PFSK-1 (cell line): ENCODE data around the gene IL37.

ENCODE experiments used
- FOXP2 ChIP-seq: optimal IDR thresholded peaks from 2 replicates; pipeline ENCODE3; 2011; ENCODE audit warnings: borderline replicate concordance, control low read depth, inconsistent platforms; ENCODE audit not compliant: insufficient read depth; ENCODE audit errors: extremely low read length, extremely low read depth
- POLR2AphosphoS5 ChIP-seq: IDR thresholded peaks from 2 replicates; pipeline ENCODE4 v1.6.1; 2012; ENCODE audit warnings: low read depth, mild to moderate bottlenecking, control low read depth, low read length, moderate library complexity
- REST ChIP-seq, 2 experiments: IDR thresholded peaks; 2 replicates each; pipeline versions ENCODE4 v1.6.1 to v1.8.0; 2011 to 2012; ENCODE audit warnings: low read depth in 2 of 2, low read length in 2 of 2, control low read depth in 1 of 2, inconsistent platforms in 1 of 2, mild to moderate bottlenecking in 1 of 2, moderate library complexity in 1 of 2; ENCODE audit not compliant: insufficient read depth in 1 of 2
- SIN3A ChIP-seq: IDR thresholded peaks from 2 replicates; pipeline ENCODE4 v1.6.1; 2012; ENCODE audit warnings: mild to moderate bottlenecking, low read length, moderate library complexity, borderline replicate concordance; ENCODE audit not compliant: insufficient read depth
- TAF1 ChIP-seq: IDR thresholded peaks from 2 replicates; pipeline ENCODE4 v1.6.1; 2012; ENCODE audit warnings: low read length, control low read depth, borderline replicate concordance; ENCODE audit not compliant: insufficient read depth

IL37 gene

GRCh38 chr2:112869258-112869842, 41.6 kb upstream of the IL37 start:
- TF ChIP-seq TAF1: no peak
- no peak for TF ChIP-seq SIN3A
- TF ChIP-seq FOXP2: no peak
- TF ChIP-seq REST (IDR thresholded peaks at IDR 0.05; ENCODE audit: insufficient read depth in 1 of 2, low read depth in 2 of 2, low read length in 2 of 2): no peak
- no peak for TF ChIP-seq POLR2AphosphoS5

- TF ChIP-seq POLR2AphosphoS5: no peak
- no peak for TF ChIP-seq TAF1
- TF ChIP-seq SIN3A: no peak
- no peak for TF ChIP-seq FOXP2
These were observed 39.8 kb upstream of the IL37 start for GRCh38 chr2:112870841-112871835.

GRCh38 chr2:112876257-112876970, 34.6 kb upstream of the IL37 start:
- TF ChIP-seq REST (IDR thresholded peaks at IDR 0.05; ENCODE audit: insufficient read depth in 1 of 2, low read depth in 2 of 2, low read length in 2 of 2) (no peak), POLR2AphosphoS5 (no peak), FOXP2 (no peak), TAF1 (no peak), SIN3A (no peak)

GRCh38 chr2:112876971-112877361, 34.0 kb upstream of the IL37 start:
- TF ChIP-seq POLR2AphosphoS5: no peak

GRCh38 chr2:112877423-112877822, 33.5 kb upstream of the IL37 start:
- no peak for TF ChIP-seq SIN3A
- no peak for TF ChIP-seq REST (IDR thresholded peaks at IDR 0.05; ENCODE audit: insufficient read depth in 1 of 2, low read depth in 2 of 2, low read length in 2 of 2)
- no peak for TF ChIP-seq FOXP2
- TF ChIP-seq POLR2AphosphoS5: no peak
- TF ChIP-seq TAF1: no peak
